GM12878 (cell line): ENCODE measurements around the gene OR2H1. TPM values are rescaled to one million over a fixed set of nuclear protein-coding genes. Genes with fewer than 3 reads are reported as not detected.

ENCODE experiments used
- ATAC-seq: fragments of 200-7000 bp; cut with Tn5 transposase; 3 replicates; pipeline ENCODE4 v1.9.1; 2020; ENCODE audit warnings: mild to moderate bottlenecking, moderate library complexity
- BruUV-seq: library from RNA; stranded (reverse); fragments of 400-500 nt; replicated peaks from 2 replicates; lab custom pipeline; 2021; lab: Mats Ljungman, UMichigan
- CTCF ChIA-PET: fragments of 300-600 bp; sonication (Branson Sonifier 250); formaldehyde crosslinking; extraction: SDS; loops from one replicate; lab custom pipeline; 2021; ENCODE audit warnings: inconsistent platforms; lab: Yijun Ruan, JAX
- POLR2A ChIA-PET: fragments of 350-600 bp; formaldehyde crosslinking; extraction: SDS; loops from one replicate; lab custom pipeline; 2021; ENCODE audit warnings: inconsistent platforms; lab: Charles Lee
- RAD21 ChIA-PET: fragments of 300-600 bp; sonication (Branson Sonifier 250); formaldehyde crosslinking; loops from one replicate; lab custom pipeline; 2023; ENCODE audit warnings: antibody characterized with exemption; ENCODE audit not compliant: unreplicated experiment; lab: Charles Lee
- SMC1A ChIA-PET: fragments of 300-600 bp; sonication (Branson Sonifier 250); formaldehyde crosslinking; loops from one replicate; lab custom pipeline; 2023; ENCODE audit not compliant: unreplicated experiment, uncharacterized antibody; lab: Charles Lee
- DNase-seq: peaks from one replicate; pipeline ENCODE4 v3.0.0-alpha.2; 2011; ENCODE audit warnings: low read depth, low spot score
- FAIRE-seq: peaks from 3 replicates; lab custom pipeline; 2011; peaks lifted over from hg19 to GRCh38; lab: Jason Lieb, UNC
- H2AFZ ChIP-seq: 2 replicates; pipeline ENCODE4 v1.6.0; 2011; ENCODE audit warnings: low read depth, low read length, control low read depth; ENCODE audit not compliant: control insufficient read depth
- H3K27ac ChIP-seq: 2 replicates; pipeline ENCODE4 v1.5.1; 2011; ENCODE audit warnings: control low read depth; ENCODE audit not compliant: control insufficient read depth, insufficient read depth
- H3K27me3 ChIP-seq, 2 experiments: replicated peaks in 1 of 2; 2 replicates each; pipeline versions ENCODE4 v1.6.0 to v1.6.1; 2011; ENCODE audit warnings: low read length in 1 of 2; ENCODE audit not compliant: control insufficient read depth in 2 of 2, insufficient read depth in 2 of 2
- H3K36me3 ChIP-seq, 2 experiments: 2 replicates each; pipeline ENCODE4 v1.5.1; 2011; ENCODE audit warnings: low read length in 1 of 2; ENCODE audit not compliant: control insufficient read depth in 2 of 2, insufficient read depth in 2 of 2
- H3K4me1 ChIP-seq: 2 replicates; pipeline ENCODE4 v1.6.1; 2011; ENCODE audit warnings: mild to moderate bottlenecking, low read length, moderate library complexity, mixed read lengths; ENCODE audit not compliant: control insufficient read depth, insufficient read depth
- H3K4me2 ChIP-seq: 2 replicates; pipeline ENCODE4 v1.6.0; 2011; ENCODE audit warnings: control low read depth; ENCODE audit not compliant: control insufficient read depth, insufficient read depth
- H3K4me3 ChIP-seq: fragments of 200-600 bp; sonication (generic); 2 replicates; pipeline ENCODE4 v1.5.1; 2016
- H3K79me2 ChIP-seq: 2 replicates; pipeline ENCODE4 v1.6.0; 2011; ENCODE audit warnings: low read length; ENCODE audit not compliant: control insufficient read depth, insufficient read depth
- H3K9ac ChIP-seq: 2 replicates; pipeline ENCODE4 v1.8.0; 2011; ENCODE audit warnings: low read length, control low read depth, mixed read lengths; ENCODE audit not compliant: control insufficient read depth, insufficient read depth
- H3K9me3 ChIP-seq: replicated peaks from 3 replicates; pipeline ENCODE4 v1.5.1; 2011; ENCODE audit warnings: mild to moderate bottlenecking, low read length; ENCODE audit not compliant: control insufficient read depth, insufficient read depth
- H4K20me1 ChIP-seq: 2 replicates; pipeline ENCODE4 v1.6.0; 2011; ENCODE audit not compliant: control insufficient read depth, insufficient read depth
- CBX5 ChIP-seq: sonication (generic); IDR thresholded peaks from 2 replicates; pipeline ENCODE4 v1.6.1; 2016; ENCODE audit warnings: low read depth, moderate library complexity, mild to moderate bottlenecking, inconsistent platforms
- HCFC1 ChIP-seq: fragments of 150-350 bp; IDR thresholded peaks from 2 replicates; pipeline ENCODE4 v1.6.1; 2014; ENCODE audit warnings: low read length
- HSF1 ChIP-seq: fragments of 150-350 bp; IDR thresholded peaks from 2 replicates; pipeline ENCODE4 v1.6.1; 2014; ENCODE audit warnings: mild to moderate bottlenecking, low read depth, low read length
- KDM1A ChIP-seq: fragments of 200-600 bp; sonication (generic); IDR thresholded peaks from 2 replicates; pipeline ENCODE4 v1.6.1; 2016; ENCODE audit warnings: borderline replicate concordance
- LARP7 ChIP-seq: fragments of 450-650 bp; IDR thresholded peaks from 2 replicates; pipeline ENCODE4 v1.6.1; 2017; ENCODE audit warnings: mild to moderate bottlenecking
- NFYA ChIP-seq: IDR thresholded peaks from 2 replicates; pipeline ENCODE4 v1.6.1; 2011; ENCODE audit warnings: low read depth, mild to moderate bottlenecking, low read length, improper control_type of control experiment, borderline replicate concordance
- NR2C1 ChIP-seq: fragments of 450-650 bp; IDR thresholded peaks from 2 replicates; pipeline ENCODE4 v1.6.1; 2017; ENCODE audit warnings: antibody characterized with exemption, mild to moderate bottlenecking, moderate library complexity
- PAX5 ChIP-seq: IDR thresholded peaks from 2 replicates; pipeline ENCODE4 v1.6.1; 2011; ENCODE audit warnings: low read depth, low read length, borderline replicate concordance
- RAD21 ChIP-seq: IDR thresholded peaks from 2 replicates; pipeline ENCODE4 v1.6.1; 2011; ENCODE audit warnings: mild to moderate bottlenecking, low read depth, low read length, moderate library complexity; ENCODE audit not compliant: insufficient read depth
- SP1 ChIP-seq: IDR thresholded peaks from one replicate; pipeline ENCODE4 v1.6.1; 2011; ENCODE audit warnings: low read depth, low read length
- USF2 ChIP-seq: IDR thresholded peaks from 2 replicates; pipeline ENCODE4 v1.6.1; 2011; ENCODE audit warnings: low read depth, low read length, improper control_type of control experiment, borderline replicate concordance
- ZBTB11 ChIP-seq: fragments of 450-650 bp; formaldehyde crosslinking; IDR thresholded peaks from 2 replicates; pipeline ENCODE4 v1.5.0; 2022; ENCODE audit warnings: mild to moderate bottlenecking, missing genetic modification characterization
- ZNF622 ChIP-seq: fragments of 450-650 bp; IDR thresholded peaks from 2 replicates; pipeline ENCODE4 v1.6.1; 2017; ENCODE audit warnings: mild to moderate bottlenecking, inconsistent platforms
- ZNF687 ChIP-seq: fragments of 450-650 bp; IDR thresholded peaks from 2 replicates; pipeline ENCODE4 v1.6.1; 2017; ENCODE audit warnings: mild to moderate bottlenecking, moderate library complexity
- WGBS: methylation state at CpG from one replicate; pipeline ENCODE4 v1.1.6; 2016; ENCODE audit warnings: low lambda C conversion rate; ENCODE audit not compliant: insufficient replicate concordance, insufficient coverage; ENCODE audit errors: missing lambda C conversion rate; 5-methylcytosine and 5-hydroxymethylcytosine counted together
- in situ Hi-C: fragments of 300-500 bp; cut with MboI; formaldehyde crosslinking; loops from 9 replicates; pipeline ENCODE4 v1.14.3; 2018; ENCODE audit warnings: mixed read lengths
- intact Hi-C: fragments of 100-400 bp; cut with micrococcal nuclease; formaldehyde crosslinking; loops from one replicate; pipeline ENCODE4 v1.14.2; 2022; ENCODE audit not compliant: unreplicated experiment
- polyA plus RNA-seq, 11 experiments: library from polyadenylated mRNA; depleted of rRNA in 4 of 11; unstranded in 6 of 11; stranded (reverse) in 5 of 11; fragments of >200 nt; fragmentation: Nextera tagmentation in 4 of 11; fragmentation: Illumina TruSeq in 1 of 11; extraction: Ambion mirVana in 4 of 11; extraction: Trizol in 1 of 11; gene quantifications; 1 replicate in 1 of 11; 2 replicates in 10 of 11; pipeline versions ENCODE4 v1.2.1 to v1.2.3, GENCODE V29; 2011 to 2016; ENCODE audit warnings: inconsistent platforms in 2 of 11, missing spikeins in 2 of 11, low read depth in 1 of 11
- total RNA-seq, 4 experiments: library from RNA; depleted of rRNA in 3 of 4; stranded (reverse); fragments of >200 nt in 3 of 4; fragmentation: Illumina TruSeq in 1 of 4; extraction: Trizol in 1 of 4; gene quantifications; 2 replicates each; pipeline versions ENCODE4 v1.2.1 to v1.2.3, GENCODE V29; 2013 to 2021

OR2H1 gene
- total and polyA plus RNA-seq, 10 of the 15 experiments (the other 5 are each of a cell fraction or from before 2014, with no cell fraction given), result not detected

GRCh38 chr6:29506446-29507067 lies 49.6 kb downstream of the OR2H1 start (continued):
- TF ChIP-seq NR2C1 (no peak), CBX5 (no peak), HSF1 (no peak), KDM1A (no peak), ZBTB11 (CRISPR knock-in tag) (no peak)

GRCh38 chr6:29507319-29507718 lies 50.4 kb downstream of the OR2H1 start:
- ATAC-seq, result no peak
- TF ChIP-seq SP1, result no peak
- TF ChIP-seq LARP7, result no peak
- no peak for TF ChIP-seq ZNF687
- TF ChIP-seq ZNF622, result no peak
- TF ChIP-seq USF2, result no peak
- no peak for TF ChIP-seq HCFC1
- TF ChIP-seq RAD21, result no peak
- TF ChIP-seq PAX5, result no peak
- no peak for TF ChIP-seq NFYA

More at GRCh38 chr6:29507319-29507718, 50.4 kb downstream of the OR2H1 start:
- FAIRE-seq (no peak), DNase-seq (no peak)
- WGBS, result 19% methylated on average over 5 of the region's 5 CpGs
- ChIA-PET SMC1A (interaction anchor here (1.8 kb wide), 1 partner anchor 58 kb away, joined by 4 read pairs; no protein-coding TSS in a partner anchor), RAD21 (no interaction called here), POLR2A (no interaction called here), CTCF (no interaction called here)
- peaks cover 9% of the 10 kb centered on the region for H3K4me1 ChIP-seq
- no peak overlapping the region for H3K4me3 ChIP-seq
- H2AFZ ChIP-seq, result no peak overlapping the region
- intact Hi-C loops, result no loop called here
- no peaks in the 10 kb centered on the region for H3K9me3 ChIP-seq
- in situ Hi-C loops, result no loop called here
- H3K79me2 ChIP-seq, result no peaks in the 10 kb centered on the region
- no peak overlapping the region for H3K27ac ChIP-seq
- no peak overlapping the region for H3K9ac ChIP-seq
- H3K36me3 ChIP-seq, result no peaks in the 10 kb centered on the region
- BruUV-seq, result no TSS peak
- H3K4me2 ChIP-seq, result no peak overlapping the region
- no peaks in the 10 kb centered on the region for H3K27me3 ChIP-seq
- no peaks in the 10 kb centered on the region for H4K20me1 ChIP-seq
